GM19395 (cell line): ENCODE measurements around the gene HAUS6.
"Not testable (repeated sequence)": the region's sequence is repeated elsewhere in the genome, so short reads cannot be mapped to it uniquely, and the experiment has no call there.

Experiments used
- ATAC-seq: cut with Tn5 transposase; IDR thresholded peaks from one replicate; pipeline ENCODE4 v1.9.1; 2021; ENCODE audit warnings: mild to moderate bottlenecking, moderate library complexity; ENCODE audit not compliant: unreplicated experiment

Gene HAUS6

GRCh38 chr9:19119246-19119645 is 16.5 kb upstream of the HAUS6 start:
- ATAC-seq: no peak

- no peak for ATAC-seq
These were observed 14.5 kb upstream of the HAUS6 start for GRCh38 chr9:19117039-19117716.

GRCh38 chr9:19116107-19116790 is 13.5 kb upstream of the HAUS6 start:
- ATAC-seq: no peak

GRCh38 chr9:19114680-19115270 is 12.1 kb upstream of the HAUS6 start:
- no peak for ATAC-seq

GRCh38 chr9:19113964-19114679 is 11.4 kb upstream of the HAUS6 start:
- no peak for ATAC-seq

- ATAC-seq: not testable (repeated sequence)
These were observed 10.4 kb upstream of the HAUS6 start for GRCh38 chr9:19113064-19113611.

GRCh38 chr9:19108038-19108437 is 5.3 kb upstream of the HAUS6 start:
- ATAC-seq: no peak

- ATAC-seq: no peak
These were observed 2.0 kb upstream of the HAUS6 start for GRCh38 chr9:19104515-19105282.

- ATAC-seq: peak; percentile 48
These were observed 498 bp downstream of the HAUS6 start for GRCh38 chr9:19102181-19102630.

GRCh38 chr9:19101203-19101602 is 1.5 kb downstream of the HAUS6 start:
- no peak for ATAC-seq

GRCh38 chr9:19097431-19097830 is 5.3 kb downstream of the HAUS6 start:
- ATAC-seq: not testable (repeated sequence)

- ATAC-seq: no peak
These were observed 15.4 kb downstream of the HAUS6 start for GRCh38 chr9:19087106-19088000.

GRCh38 chr9:19085295-19085694 is 17.4 kb downstream of the HAUS6 start:
- no peak for ATAC-seq

- ATAC-seq: no peak
These were observed 27.9 kb downstream of the HAUS6 start for GRCh38 chr9:19074836-19075235.

GRCh38 chr9:19074229-19074628 is 28.5 kb downstream of the HAUS6 start:
- ATAC-seq: no peak

GRCh38 chr9:19057033-19057432 is 45.7 kb downstream of the HAUS6 start:
- ATAC-seq: no peak

- ATAC-seq: no peak
These were observed 51.8 kb downstream of the HAUS6 start for GRCh38 chr9:19050637-19051591.

- peak; percentile 0 for ATAC-seq
These were observed 52.6 kb downstream of the HAUS6 start for GRCh38 chr9:19049917-19050636.
